ENCODE data around the gene VIPR2.

Gene VIPR2

DNA sequence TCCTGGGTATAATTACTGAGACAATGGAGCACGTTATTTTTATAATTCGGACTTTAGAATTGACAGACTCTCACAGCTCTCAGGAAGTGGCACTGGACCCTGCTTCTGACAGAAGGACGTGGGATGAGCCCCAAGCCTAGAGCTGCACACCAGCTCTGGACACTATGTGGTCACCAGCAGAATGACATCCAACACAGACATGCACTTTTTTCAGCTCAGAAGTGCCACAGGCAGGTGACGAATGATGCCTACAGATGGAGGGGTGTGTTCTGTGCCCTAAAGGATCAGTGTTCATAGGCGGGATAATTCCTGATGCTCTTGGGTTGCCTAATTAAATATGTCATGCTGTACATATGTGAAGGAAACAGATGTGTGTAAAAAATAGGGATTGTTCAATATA, 87.9 kb downstream of the VIPR2 start:
- TF ChIP-seq, protein P1, sequence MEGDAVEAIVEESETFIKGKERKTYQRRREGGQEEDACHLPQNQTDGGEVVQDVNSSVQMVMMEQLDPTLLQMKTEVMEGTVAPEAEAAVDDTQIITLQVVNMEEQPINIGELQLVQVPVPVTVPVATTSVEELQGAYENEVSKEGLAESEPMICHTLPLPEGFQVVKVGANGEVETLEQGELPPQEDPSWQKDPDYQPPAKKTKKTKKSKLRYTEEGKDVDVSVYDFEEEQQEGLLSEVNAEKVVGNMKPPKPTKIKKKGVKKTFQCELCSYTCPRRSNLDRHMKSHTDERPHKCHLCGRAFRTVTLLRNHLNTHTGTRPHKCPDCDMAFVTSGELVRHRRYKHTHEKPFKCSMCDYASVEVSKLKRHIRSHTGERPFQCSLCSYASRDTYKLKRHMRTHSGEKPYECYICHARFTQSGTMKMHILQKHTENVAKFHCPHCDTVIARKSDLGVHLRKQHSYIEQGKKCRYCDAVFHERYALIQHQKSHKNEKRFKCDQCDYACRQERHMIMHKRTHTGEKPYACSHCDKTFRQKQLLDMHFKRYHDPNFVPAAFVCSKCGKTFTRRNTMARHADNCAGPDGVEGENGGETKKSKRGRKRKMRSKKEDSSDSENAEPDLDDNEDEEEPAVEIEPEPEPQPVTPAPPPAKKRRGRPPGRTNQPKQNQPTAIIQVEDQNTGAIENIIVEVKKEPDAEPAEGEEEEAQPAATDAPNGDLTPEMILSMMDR (IDR thresholded peaks at IDR 0.05; ENCODE audit: control insufficient read depth, extremely low read depth, insufficient read depth): no peak
- no peak overlapping the region for H3K4me3 ChIP-seq (ENCODE audit: low read depth, low read length)
- no peak for DNase-seq (ENCODE audit: low read depth)

DNA sequence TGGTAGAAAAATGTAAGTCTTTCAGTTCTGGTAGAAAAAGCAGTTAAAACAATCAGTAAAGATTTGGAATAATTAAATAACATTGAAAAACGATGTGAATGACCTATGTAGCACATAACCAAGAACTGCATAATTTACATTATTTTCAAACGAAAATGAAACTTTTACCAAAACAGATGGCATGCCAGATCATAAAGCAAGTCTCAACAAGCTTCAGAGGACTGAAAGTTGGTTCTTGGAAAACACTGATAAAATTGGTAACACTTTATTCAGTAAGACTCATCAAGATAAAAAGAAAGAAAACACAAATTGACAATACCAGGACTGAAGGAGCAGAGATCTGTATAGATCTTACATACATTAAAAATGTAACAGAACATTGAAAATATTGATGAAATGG, 92.8 kb downstream of the VIPR2 start:
- no peak overlapping the region for H3K4me3 ChIP-seq (ENCODE audit: low read depth, low read length)
- TF ChIP-seq, protein P1 (IDR thresholded peaks at IDR 0.05; ENCODE audit: control insufficient read depth, extremely low read depth, insufficient read depth): no peak
- DNase-seq (ENCODE audit: low read depth): no peak

DNA sequence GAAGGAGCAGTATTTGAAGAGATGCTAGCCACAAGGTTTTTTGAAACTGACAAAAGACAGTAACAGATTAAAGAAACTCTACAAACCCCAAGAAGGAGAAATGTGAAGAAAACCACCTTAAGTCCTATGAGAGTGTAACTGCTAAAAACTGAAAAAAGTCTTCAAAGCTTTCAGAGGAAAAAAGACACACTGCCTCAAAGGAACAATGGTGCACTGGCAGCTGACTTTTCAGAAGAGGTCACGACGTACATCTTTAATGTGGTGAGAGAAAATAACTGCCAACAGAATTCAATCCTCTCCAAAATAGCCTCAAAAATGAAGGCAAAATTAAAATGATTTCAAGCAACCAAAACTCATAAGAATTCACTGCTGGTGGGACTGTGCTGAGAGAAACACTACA, 94.0 kb downstream of the VIPR2 start:
- DNase-seq (ENCODE audit: low read depth): no peak
- TF ChIP-seq, protein P1 (IDR thresholded peaks at IDR 0.05; ENCODE audit: control insufficient read depth, extremely low read depth, insufficient read depth): no peak
- H3K4me3 ChIP-seq (ENCODE audit: low read depth, low read length): no peak overlapping the region

DNA sequence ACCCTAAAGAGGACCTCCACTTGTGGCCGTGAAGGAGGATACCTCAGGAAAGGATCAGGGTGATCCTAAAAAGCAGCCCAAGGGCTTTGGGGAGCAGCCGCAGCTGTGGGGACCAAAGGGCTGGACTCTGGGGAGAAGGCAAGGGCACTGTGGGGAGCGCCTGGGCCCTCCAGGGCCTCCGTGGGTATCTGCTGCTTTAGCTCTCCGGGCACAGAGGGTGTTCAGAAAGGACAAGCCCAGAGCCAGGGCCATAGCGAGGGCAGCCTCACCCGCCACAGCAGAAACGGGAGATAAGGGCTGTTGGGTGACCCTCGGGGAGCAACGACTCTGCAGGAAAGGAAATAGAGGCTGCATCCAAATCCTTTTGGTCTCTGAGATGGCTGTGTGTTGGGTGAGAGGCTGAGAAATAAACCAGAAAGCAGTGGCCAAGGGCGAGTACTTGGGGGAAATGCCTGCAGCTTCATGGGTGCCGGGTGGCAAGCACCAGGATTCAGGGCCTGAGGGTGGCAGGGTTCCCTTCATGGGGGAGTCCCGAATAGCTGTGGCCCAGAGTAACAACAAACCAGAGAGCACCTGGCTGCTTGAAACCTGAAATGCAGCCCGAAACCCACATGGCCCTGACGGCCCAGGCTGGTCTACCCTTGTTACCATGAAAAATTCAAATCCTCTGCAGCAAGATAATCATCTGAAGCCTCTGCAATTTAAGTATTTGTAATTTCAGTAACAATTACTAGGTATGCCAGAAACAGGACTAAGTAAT, 95.2 kb downstream of the VIPR2 start:
- no peak for DNase-seq (ENCODE audit: low read depth)
- TF ChIP-seq, protein P1 (IDR thresholded peaks at IDR 0.05; ENCODE audit: control insufficient read depth, extremely low read depth, insufficient read depth): no peak
- no peak overlapping the region for H3K4me3 ChIP-seq (ENCODE audit: low read depth, low read length)

DNA sequence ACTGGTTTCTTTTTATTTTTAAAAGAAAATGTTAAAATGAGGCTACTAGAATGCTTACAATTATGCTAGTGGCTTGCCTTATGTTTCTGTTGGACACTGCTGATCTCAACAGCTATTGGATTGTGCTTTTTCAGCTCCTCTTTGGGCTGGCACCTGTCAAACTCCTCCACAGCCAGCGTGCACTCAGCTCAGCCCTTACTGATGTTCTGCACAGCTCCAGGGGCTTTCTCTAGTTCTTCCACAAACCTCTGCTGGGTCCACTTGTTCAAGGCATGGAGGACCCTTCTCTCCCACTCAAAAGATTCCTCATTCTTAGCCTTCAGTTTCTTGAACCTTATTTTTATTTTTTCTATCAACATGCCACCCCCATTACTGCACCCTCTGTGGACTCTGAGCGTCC, 96.0 kb downstream of the VIPR2 start:
- TF ChIP-seq, protein P1 (IDR thresholded peaks at IDR 0.05; ENCODE audit: control insufficient read depth, extremely low read depth, insufficient read depth): no peak
- no peak for DNase-seq (ENCODE audit: low read depth)

DNA sequence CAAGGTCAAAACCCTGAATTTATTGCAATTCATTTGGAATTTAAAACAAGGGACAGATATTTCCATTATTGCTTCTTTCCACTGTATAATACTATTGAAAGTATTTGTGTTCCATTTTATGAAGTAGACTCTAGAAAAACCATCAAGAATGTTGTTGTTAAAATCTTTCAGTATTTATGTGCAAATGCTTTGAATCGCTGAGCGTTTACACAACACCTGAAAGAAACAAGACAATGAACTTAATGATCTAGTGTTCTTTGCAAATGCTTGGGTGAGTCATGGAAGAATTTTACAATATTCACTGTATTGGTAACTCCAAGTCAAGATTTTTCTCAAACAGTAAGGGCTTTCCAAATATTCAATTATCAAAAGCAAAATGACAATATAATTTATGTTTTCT, 97.1 kb downstream of the VIPR2 start:
- TF ChIP-seq, protein P1 (IDR thresholded peaks at IDR 0.05; ENCODE audit: control insufficient read depth, extremely low read depth, insufficient read depth): no peak
- H3K4me3 ChIP-seq (ENCODE audit: low read depth, low read length): no peak overlapping the region
- no peak for DNase-seq (ENCODE audit: low read depth)

More for the DNA sequence above, 96.0 kb downstream of the VIPR2 start:
- H3K4me3 ChIP-seq (ENCODE audit: low read depth, low read length): no peak overlapping the region

DNA sequence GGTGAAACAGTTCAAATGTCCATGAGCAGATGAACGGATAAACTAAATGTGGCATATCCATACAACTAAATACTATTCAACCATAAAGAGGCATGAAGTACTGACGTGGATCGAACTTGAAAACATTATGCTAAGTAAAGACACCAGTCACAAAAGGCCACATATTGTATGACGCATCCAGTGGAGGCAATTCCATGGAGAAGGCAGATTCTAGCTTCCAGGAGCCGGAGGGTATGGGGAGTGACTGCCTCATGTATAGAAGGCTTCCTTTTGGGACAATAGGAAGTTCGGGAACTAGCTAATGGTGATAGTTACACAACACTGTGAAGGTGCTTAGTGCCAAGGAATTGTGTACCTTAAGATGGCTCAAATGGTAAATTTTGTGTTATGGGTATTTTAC, 98.4 kb downstream of the VIPR2 start:
- TF ChIP-seq, protein P1 (IDR thresholded peaks at IDR 0.05; ENCODE audit: control insufficient read depth, extremely low read depth, insufficient read depth): no peak
- no peak for DNase-seq (ENCODE audit: low read depth)

More for the DNA sequence above, 98.4 kb downstream of the VIPR2 start:
- no peak overlapping the region for H3K4me3 ChIP-seq (ENCODE audit: low read depth, low read length)
